Measurements from ENCODE around the gene GUCD1. TPM values are rescaled to one million over a fixed set of nuclear protein-coding genes. Genes with fewer than 3 reads are reported as not detected.

The GUCD1 gene
- polyA plus RNA-seq, 2 of the 4 experiments (the other 2 are of a cell fraction): 37.1 to 43.5 TPM

GRCh38 chr22:24502541-24502940, 52.4 kb downstream of the GUCD1 start:
- Histone ChIP-seq H3K4me1 (peaks cover 24% of the 10 kb centered on the region), H3K4me2 (no peak overlapping the region), H3K4me3 (no peak overlapping the region), H3K9me3 (no peaks in the 10 kb centered on the region), H3K27ac (no peak overlapping the region)
- POLR2A ChIA-PET: no interaction called here
- CTCF ChIA-PET: interaction anchor here (0.8 to 2.1 kb wide), 20 partner anchors 11 to 443 kb away, joined by 3 to 13 read pairs (median 5); no protein-coding TSS in a partner anchor
- 62% methylated on average over 1 of the region's 1 CpG for WGBS (ENCODE audit: missing lambda C conversion rate)
- DNase-seq (ENCODE audit: low read depth in 1 of 2, low spot score in 1 of 2) (no peak), FAIRE-seq (no peak), ATAC-seq (no peak)
- TF ChIP-seq MYC (IDR thresholded peaks at IDR 0.05; ENCODE audit: borderline replicate concordance, low read length) (no peak), EP300 (IDR thresholded peaks at IDR 0.05) (no peak), ZSCAN20 (CRISPR knock-in tag; IDR thresholded peaks at IDR 0.05) (no peak), KDM5A (IDR thresholded peaks at IDR 0.05) (no peak), ATOH8 (CRISPR knock-in tag; IDR thresholded peaks at IDR 0.05; ENCODE audit: low read depth) (no peak), CEBPB (IDR thresholded peaks at IDR 0.05) (no peak), ZC3H11A (IDR thresholded peaks at IDR 0.05) (no peak), MAFK (IDR thresholded peaks at IDR 0.05; ENCODE audit: partially characterized antibody) (no peak), RNF2 (IDR thresholded peaks at IDR 0.05; ENCODE audit: borderline replicate concordance, low read depth) (no peak), EHMT2 (IDR thresholded peaks at IDR 0.05; ENCODE audit: low read depth) (no peak), POLR2A (IDR thresholded peaks at IDR 0.05; ENCODE audit: low read length) (no peak), HOXB13 (CRISPR knock-in tag; IDR thresholded peaks at IDR 0.05; ENCODE audit: low read depth) (no peak)

DNA sequence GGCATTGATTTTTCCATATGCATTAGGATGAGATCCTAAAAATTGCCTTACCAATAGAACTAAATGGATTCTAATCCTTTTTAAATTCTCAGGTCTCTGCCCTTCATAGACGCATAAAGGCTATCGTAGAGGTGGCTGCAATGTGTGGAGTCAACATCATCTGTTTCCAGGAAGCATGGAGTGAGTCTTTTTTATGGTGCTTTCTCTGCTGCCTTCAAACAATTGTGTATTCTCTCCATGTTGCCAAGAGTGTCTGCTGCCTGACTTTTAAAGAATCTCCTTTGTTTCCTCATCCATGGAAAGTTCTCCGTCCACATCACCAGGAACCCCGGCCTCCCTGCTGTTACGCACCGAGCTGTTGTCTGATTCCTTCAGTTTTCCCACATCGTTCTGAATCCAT, 52.9 kb downstream of the GUCD1 start:
- FAIRE-seq (no peak), DNase-seq (ENCODE audit: low read depth in 1 of 2, low spot score in 1 of 2) (no peak), ATAC-seq (no peak)
- Histone ChIP-seq H3K4me1 (peaks cover 19% of the 10 kb centered on the region), H3K9me3 (no peaks in the 10 kb centered on the region), H3K27ac (no peak overlapping the region), H3K4me2 (no peak overlapping the region), H3K4me3 (no peak overlapping the region)
- ChIA-PET POLR2A (no interaction called here), CTCF (interaction anchor here (0.9 to 2.1 kb wide), 14 partner anchors 12 to 80 kb away, joined by 3 to 13 read pairs (median 7); no protein-coding TSS in a partner anchor)
- 78% methylated on average over 7 of the region's 7 CpGs for WGBS (ENCODE audit: missing lambda C conversion rate)
- TF ChIP-seq TP53 (CRISPR knock-in tag; IDR thresholded peaks at IDR 0.05) (no peak), ATOH8 (CRISPR knock-in tag; IDR thresholded peaks at IDR 0.05; ENCODE audit: low read depth) (no peak), JUNB (IDR thresholded peaks at IDR 0.05) (no peak), HOXB13 (CRISPR knock-in tag; IDR thresholded peaks at IDR 0.05; ENCODE audit: low read depth) (no peak), CEBPB (IDR thresholded peaks at IDR 0.05) (no peak), SREBF2 (IDR thresholded peaks at IDR 0.05) (no peak), ELK1 (IDR thresholded peaks at IDR 0.05; ENCODE audit: low read depth, low read length) (no peak), FOSL2 (IDR thresholded peaks at IDR 0.05) (no peak), FOSL2 (CRISPR knock-in tag; IDR thresholded peaks at IDR 0.05) (no peak), NFE2L2 (conservative IDR thresholded peaks at IDR 0.05; ENCODE audit: low read length) (no peak), ZC3H11A (IDR thresholded peaks at IDR 0.05) (no peak)
- TF ChIP-seq, protein P1, sequence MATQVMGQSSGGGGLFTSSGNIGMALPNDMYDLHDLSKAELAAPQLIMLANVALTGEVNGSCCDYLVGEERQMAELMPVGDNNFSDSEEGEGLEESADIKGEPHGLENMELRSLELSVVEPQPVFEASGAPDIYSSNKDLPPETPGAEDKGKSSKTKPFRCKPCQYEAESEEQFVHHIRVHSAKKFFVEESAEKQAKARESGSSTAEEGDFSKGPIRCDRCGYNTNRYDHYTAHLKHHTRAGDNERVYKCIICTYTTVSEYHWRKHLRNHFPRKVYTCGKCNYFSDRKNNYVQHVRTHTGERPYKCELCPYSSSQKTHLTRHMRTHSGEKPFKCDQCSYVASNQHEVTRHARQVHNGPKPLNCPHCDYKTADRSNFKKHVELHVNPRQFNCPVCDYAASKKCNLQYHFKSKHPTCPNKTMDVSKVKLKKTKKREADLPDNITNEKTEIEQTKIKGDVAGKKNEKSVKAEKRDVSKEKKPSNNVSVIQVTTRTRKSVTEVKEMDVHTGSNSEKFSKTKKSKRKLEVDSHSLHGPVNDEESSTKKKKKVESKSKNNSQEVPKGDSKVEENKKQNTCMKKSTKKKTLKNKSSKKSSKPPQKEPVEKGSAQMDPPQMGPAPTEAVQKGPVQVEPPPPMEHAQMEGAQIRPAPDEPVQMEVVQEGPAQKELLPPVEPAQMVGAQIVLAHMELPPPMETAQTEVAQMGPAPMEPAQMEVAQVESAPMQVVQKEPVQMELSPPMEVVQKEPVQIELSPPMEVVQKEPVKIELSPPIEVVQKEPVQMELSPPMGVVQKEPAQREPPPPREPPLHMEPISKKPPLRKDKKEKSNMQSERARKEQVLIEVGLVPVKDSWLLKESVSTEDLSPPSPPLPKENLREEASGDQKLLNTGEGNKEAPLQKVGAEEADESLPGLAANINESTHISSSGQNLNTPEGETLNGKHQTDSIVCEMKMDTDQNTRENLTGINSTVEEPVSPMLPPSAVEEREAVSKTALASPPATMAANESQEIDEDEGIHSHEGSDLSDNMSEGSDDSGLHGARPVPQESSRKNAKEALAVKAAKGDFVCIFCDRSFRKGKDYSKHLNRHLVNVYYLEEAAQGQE (IDR thresholded peaks at IDR 0.05): no peak
